HEK293 (cell line): Measurements from ENCODE around the gene KIRREL1.

ENCODE experiments used
- CTCF ChIA-PET: fragments of 350-600 bp; formaldehyde crosslinking; extraction: SDS; loops from one replicate; lab custom pipeline; 2021; ENCODE audit warnings: antibody characterized with exemption; lab: Yijun Ruan, JAX
- POLR2A ChIA-PET: fragments of 300-600 bp; formaldehyde crosslinking; extraction: SDS; loops from one replicate; lab custom pipeline; 2020; ENCODE audit warnings: antibody characterized with exemption, inconsistent platforms; lab: Yijun Ruan, JAX
- H3K27ac ChIP-seq: fragments of 200-500 bp; sonication (Bioruptor generic); 2 replicates; pipeline ENCODE4 v1.5.1; 2014; ENCODE audit warnings: low read depth, low read length, control low read depth, inconsistent platforms; ENCODE audit errors: extremely low read depth
- H3K36me3 ChIP-seq, 2 experiments: fragments of 200-500 bp in 1 of 2; sonication (Bioruptor generic) in 1 of 2; 1 replicate in 1 of 2; 2 replicates in 1 of 2; pipeline ENCODE4 v1.5.1; 2014 to 2017; ENCODE audit warnings: inconsistent platforms in 2 of 2, low read length in 2 of 2; ENCODE audit not compliant: control insufficient read depth in 2 of 2, insufficient read depth in 1 of 2
- H3K4me1 ChIP-seq: fragments of 200-500 bp; sonication (Bioruptor generic); 2 replicates; pipeline ENCODE4 v1.5.1; 2014; ENCODE audit warnings: mild to moderate bottlenecking, low read length, inconsistent platforms; ENCODE audit not compliant: control insufficient read depth, insufficient read depth
- H3K4me3 ChIP-seq: 2 replicates; pipeline ENCODE4 v1.5.1; 2011; ENCODE audit warnings: low read depth, mild to moderate bottlenecking, control low read depth, low read length, moderate library complexity
- H3K9me3 ChIP-seq: fragments of 200-500 bp; sonication (Bioruptor generic); 2 replicates; pipeline ENCODE4 v1.5.1; 2014; ENCODE audit warnings: low read depth, low read length, inconsistent platforms; ENCODE audit not compliant: control insufficient read depth, insufficient read depth
- GLI4 ChIP-seq: fragments of 450-650 bp; formaldehyde crosslinking; IDR thresholded peaks from 2 replicates; pipeline ENCODE4 v1.5.1; 2016; ENCODE audit warnings: missing biosample characterization, missing genetic modification characterization
- HOXC10 ChIP-seq: sonication (generic); formaldehyde crosslinking; IDR thresholded peaks from 2 replicates; pipeline ENCODE4 v1.8.1; 2023; ENCODE audit warnings: mild to moderate bottlenecking, missing genetic modification reagents
- MYNN ChIP-seq: fragments of 450-650 bp; formaldehyde crosslinking; IDR thresholded peaks from 2 replicates; pipeline ENCODE4 v1.5.1; 2016; ENCODE audit warnings: missing biosample characterization, missing genetic modification characterization, borderline replicate concordance
- MZF1 ChIP-seq: fragments of 450-650 bp; formaldehyde crosslinking; IDR thresholded peaks from 2 replicates; pipeline ENCODE4 v1.5.1; 2017; ENCODE audit warnings: missing biosample characterization, missing genetic modification characterization, borderline replicate concordance
- SCRT2 ChIP-seq: fragments of 450-650 bp; formaldehyde crosslinking; IDR thresholded peaks from 2 replicates; pipeline ENCODE4 v1.5.1; 2016; ENCODE audit warnings: missing biosample characterization, missing genetic modification characterization
- TSHZ1 ChIP-seq: fragments of 450-650 bp; formaldehyde crosslinking; IDR thresholded peaks from 2 replicates; pipeline ENCODE4 v1.5.1; 2016; ENCODE audit warnings: missing biosample characterization, missing genetic modification characterization, borderline replicate concordance
- ZBTB44 ChIP-seq: fragments of 450-650 bp; IDR thresholded peaks from 2 replicates; pipeline ENCODE4 v1.5.1; 2018; ENCODE audit warnings: missing biosample characterization, mild to moderate bottlenecking, missing genetic modification characterization
- ZBTB7A ChIP-seq: fragments of 450-650 bp; formaldehyde crosslinking; IDR thresholded peaks from 2 replicates; pipeline ENCODE4 v1.5.1; 2016; ENCODE audit warnings: low read depth, missing biosample characterization, missing genetic modification characterization
- ZFP41 ChIP-seq: fragments of 450-650 bp; formaldehyde crosslinking; IDR thresholded peaks from 2 replicates; pipeline ENCODE4 v1.5.1; 2016; ENCODE audit warnings: missing biosample characterization, missing genetic modification characterization, borderline replicate concordance
- ZNF155 ChIP-seq: fragments of 450-650 bp; formaldehyde crosslinking; IDR thresholded peaks from 2 replicates; pipeline ENCODE4 v1.5.1; 2016; ENCODE audit warnings: missing biosample characterization, missing genetic modification characterization
- ZNF169 ChIP-seq: fragments of 450-650 bp; formaldehyde crosslinking; IDR thresholded peaks from 2 replicates; pipeline ENCODE4 v1.5.1; 2016; ENCODE audit warnings: missing biosample characterization, missing genetic modification characterization
- ZNF292 ChIP-seq: fragments of 450-650 bp; formaldehyde crosslinking; IDR thresholded peaks from 2 replicates; pipeline ENCODE4 v1.5.1; 2016; ENCODE audit warnings: low read depth, missing biosample characterization, missing genetic modification characterization, borderline replicate concordance
- ZNF555 ChIP-seq: fragments of 450-650 bp; formaldehyde crosslinking; conservative IDR thresholded peaks from 2 replicates; pipeline ENCODE4 v1.5.1; 2017; ENCODE audit warnings: missing biosample characterization, mild to moderate bottlenecking, missing genetic modification characterization, inconsistent platforms
- ZNF747 ChIP-seq: fragments of 450-650 bp; formaldehyde crosslinking; IDR thresholded peaks from 2 replicates; pipeline ENCODE4 v1.5.1; 2016; ENCODE audit warnings: missing biosample characterization, missing genetic modification characterization
- ZNF777 ChIP-seq: fragments of 450-650 bp; formaldehyde crosslinking; IDR thresholded peaks from 2 replicates; pipeline ENCODE4 v1.5.1; 2017; ENCODE audit warnings: missing biosample characterization, missing genetic modification characterization, borderline replicate concordance
- ZSCAN23 ChIP-seq: fragments of 450-650 bp; formaldehyde crosslinking; IDR thresholded peaks from 2 replicates; pipeline ENCODE4 v1.5.1; 2016; ENCODE audit warnings: missing biosample characterization, missing genetic modification characterization
- ZXDB ChIP-seq: fragments of 450-650 bp; formaldehyde crosslinking; IDR thresholded peaks from 2 replicates; pipeline ENCODE4 v1.5.1; 2016; ENCODE audit warnings: missing biosample characterization, missing genetic modification characterization
- TF ChIP-seq, protein P1 (sequence below): fragments of 450-650 bp; formaldehyde crosslinking; IDR thresholded peaks from 2 replicates; pipeline ENCODE4 v1.5.1; 2016; ENCODE audit warnings: missing biosample characterization, missing genetic modification characterization
- TF ChIP-seq, protein P2 (sequence below): fragments of 450-650 bp; formaldehyde crosslinking; IDR thresholded peaks from 2 replicates; pipeline ENCODE4 v1.5.1; 2016; ENCODE audit warnings: missing biosample characterization, missing genetic modification characterization
- TF ChIP-seq, protein P3 (sequence below): fragments of 450-650 bp; formaldehyde crosslinking; IDR thresholded peaks from 2 replicates; pipeline ENCODE4 v1.5.1; 2016; ENCODE audit warnings: missing biosample characterization, missing genetic modification characterization

Gene KIRREL1

DNA sequence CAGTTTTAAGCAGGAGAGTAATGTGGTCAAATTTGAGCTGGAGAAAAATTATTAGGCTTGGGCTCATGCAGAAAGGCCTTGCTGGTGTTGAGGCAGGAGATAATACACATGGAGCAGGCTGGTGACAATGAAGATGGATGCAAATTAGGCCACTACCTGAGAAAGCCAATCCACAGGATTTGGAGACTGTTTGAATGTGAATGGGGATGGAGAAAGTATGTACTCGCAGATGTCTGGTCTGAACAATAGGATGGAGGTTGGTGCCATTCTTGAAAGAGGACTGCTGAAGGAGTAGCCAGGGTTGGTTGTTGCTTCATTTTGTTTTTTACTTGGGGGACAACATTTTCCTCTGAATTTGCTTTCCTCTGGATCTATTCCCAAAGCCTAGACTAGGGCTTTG lies 8.0 kb upstream of the KIRREL1 start:
- no peaks in the 10 kb centered on the region for H3K4me1 ChIP-seq
- ChIA-PET POLR2A (no interaction called here), CTCF (interaction anchor here (0.6 to 18.5 kb wide), 9 partner anchors 14 to 1928 kb away, joined by 3 to 463 read pairs (median 7); no protein-coding TSS in a partner anchor)

More for the DNA sequence above, 8.0 kb upstream of the KIRREL1 start:
- Histone ChIP-seq H3K27ac (no peak overlapping the region), H3K36me3 (no peaks in the 10 kb centered on the region), H3K9me3 (no peaks in the 10 kb centered on the region), H3K4me3 (no peak overlapping the region)
- TF ChIP-seq ZBTB44 (tag by site-specific recombination), result no peak
- no peak for TF ChIP-seq ZBTB7A (tag by site-specific recombination)
- TF ChIP-seq ZNF169, result no peak
- no peak for TF ChIP-seq ZFP41 (tag by site-specific recombination)
- no peak for TF ChIP-seq HOXC10 (CRISPR knock-in tag)
- TF ChIP-seq ZXDB (tag by site-specific recombination), result no peak
- TF ChIP-seq, protein P1, sequence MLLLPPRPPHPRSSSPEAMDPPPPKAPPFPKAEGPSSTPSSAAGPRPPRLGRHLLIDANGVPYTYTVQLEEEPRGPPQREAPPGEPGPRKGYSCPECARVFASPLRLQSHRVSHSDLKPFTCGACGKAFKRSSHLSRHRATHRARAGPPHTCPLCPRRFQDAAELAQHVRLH, result no peak
- TF ChIP-seq, protein P2, sequence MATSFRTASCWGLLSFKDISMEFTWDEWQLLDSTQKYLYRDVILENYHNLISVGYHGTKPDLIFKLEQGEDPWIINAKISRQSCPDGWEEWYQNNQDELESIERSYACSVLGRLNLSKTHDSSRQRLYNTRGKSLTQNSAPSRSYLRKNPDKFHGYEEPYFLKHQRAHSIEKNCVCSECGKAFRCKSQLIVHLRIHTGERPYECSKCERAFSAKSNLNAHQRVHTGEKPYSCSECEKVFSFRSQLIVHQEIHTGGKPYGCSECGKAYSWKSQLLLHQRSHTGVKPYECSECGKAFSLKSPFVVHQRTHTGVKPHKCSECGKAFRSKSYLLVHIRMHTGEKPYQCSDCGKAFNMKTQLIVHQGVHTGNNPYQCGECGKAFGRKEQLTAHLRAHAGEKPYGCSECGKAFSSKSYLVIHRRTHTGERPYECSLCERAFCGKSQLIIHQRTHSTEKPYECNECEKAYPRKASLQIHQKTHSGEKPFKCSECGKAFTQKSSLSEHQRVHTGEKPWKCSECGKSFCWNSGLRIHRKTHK (tag by site-specific recombination), result no peak
- TF ChIP-seq ZSCAN23 (tag by site-specific recombination), result no peak
- no peak for TF ChIP-seq ZNF555
- no peak for TF ChIP-seq MZF1
- TF ChIP-seq SCRT2, result no peak
- no peak for TF ChIP-seq ZNF747 (tag by site-specific recombination)
- no peak for TF ChIP-seq MYNN
- TF ChIP-seq ZNF777 (tag by site-specific recombination), result no peak
- no peak for TF ChIP-seq ZNF155
- TF ChIP-seq, protein P3, sequence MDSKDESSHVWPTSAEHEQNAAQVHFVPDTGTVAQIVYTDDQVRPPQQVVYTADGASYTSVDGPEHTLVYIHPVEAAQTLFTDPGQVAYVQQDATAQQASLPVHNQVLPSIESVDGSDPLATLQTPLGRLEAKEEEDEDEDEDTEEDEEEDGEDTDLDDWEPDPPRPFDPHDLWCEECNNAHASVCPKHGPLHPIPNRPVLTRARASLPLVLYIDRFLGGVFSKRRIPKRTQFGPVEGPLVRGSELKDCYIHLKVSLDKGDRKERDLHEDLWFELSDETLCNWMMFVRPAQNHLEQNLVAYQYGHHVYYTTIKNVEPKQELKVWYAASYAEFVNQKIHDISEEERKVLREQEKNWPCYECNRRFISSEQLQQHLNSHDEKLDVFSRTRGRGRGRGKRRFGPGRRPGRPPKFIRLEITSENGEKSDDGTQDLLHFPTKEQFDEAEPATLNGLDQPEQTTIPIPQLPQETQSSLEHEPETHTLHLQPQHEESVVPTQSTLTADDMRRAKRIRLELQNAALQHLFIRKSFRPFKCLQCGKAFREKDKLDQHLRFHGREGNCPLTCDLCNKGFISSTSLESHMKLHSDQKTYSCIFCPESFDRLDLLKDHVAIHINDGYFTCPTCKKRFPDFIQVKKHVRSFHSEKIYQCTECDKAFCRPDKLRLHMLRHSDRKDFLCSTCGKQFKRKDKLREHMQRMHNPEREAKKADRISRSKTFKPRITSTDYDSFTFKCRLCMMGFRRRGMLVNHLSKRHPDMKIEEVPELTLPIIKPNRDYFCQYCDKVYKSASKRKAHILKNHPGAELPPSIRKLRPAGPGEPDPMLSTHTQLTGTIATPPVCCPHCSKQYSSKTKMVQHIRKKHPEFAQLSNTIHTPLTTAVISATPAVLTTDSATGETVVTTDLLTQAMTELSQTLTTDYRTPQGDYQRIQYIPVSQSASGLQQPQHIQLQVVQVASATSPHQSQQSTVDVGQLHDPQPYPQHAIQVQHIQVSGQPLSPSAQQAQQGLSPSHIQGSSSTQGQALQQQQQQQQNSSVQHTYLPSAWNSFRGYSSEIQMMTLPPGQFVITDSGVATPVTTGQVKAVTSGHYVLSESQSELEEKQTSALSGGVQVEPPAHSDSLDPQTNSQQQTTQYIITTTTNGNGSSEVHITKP, result no peak
- no peak for TF ChIP-seq ZNF292 (tag by site-specific recombination)
- TF ChIP-seq TSHZ1 (tag by site-specific recombination), result no peak
- no peak for TF ChIP-seq GLI4 (tag by site-specific recombination)
